Glutamatergic neuron (in vitro differentiated cells): ENCODE data around the gene HNMT. TPM values are rescaled to one million over a fixed set of nuclear protein-coding genes. Genes with fewer than 3 reads are reported as not detected.

Experiments used
- DNase-seq: peaks from one replicate; pipeline ENCODE4 v3.0.0; 2022
- H3K27ac Mint-ChIP-seq: one replicate; pipeline ENCODE4 v1.8.0; 2020; ENCODE audit warnings: mild to moderate bottlenecking, mixed read lengths, inconsistent platforms; ENCODE audit not compliant: unreplicated experiment
- H3K27me3 Mint-ChIP-seq: one replicate; pipeline ENCODE4 v1.8.0; 2020; ENCODE audit warnings: mild to moderate bottlenecking, moderate library complexity, mixed read lengths, inconsistent platforms; ENCODE audit not compliant: unreplicated experiment
- H3K36me3 Mint-ChIP-seq: one replicate; pipeline ENCODE4 v1.8.0; 2020; ENCODE audit warnings: mild to moderate bottlenecking, mixed read lengths, inconsistent platforms; ENCODE audit not compliant: unreplicated experiment
- H3K4me1 Mint-ChIP-seq: one replicate; pipeline ENCODE4 v1.8.0; 2020; ENCODE audit warnings: mild to moderate bottlenecking, low read depth, mixed read lengths, inconsistent platforms; ENCODE audit not compliant: unreplicated experiment
- H3K4me3 Mint-ChIP-seq: one replicate; pipeline ENCODE4 v1.8.0; 2020; ENCODE audit warnings: mild to moderate bottlenecking, mixed read lengths, inconsistent platforms; ENCODE audit not compliant: unreplicated experiment
- H3K9me3 Mint-ChIP-seq: one replicate; pipeline ENCODE4 v1.8.0; 2020; ENCODE audit warnings: mild to moderate bottlenecking, moderate library complexity, mixed read lengths, inconsistent platforms; ENCODE audit not compliant: unreplicated experiment
- CTCF ChIP-seq: fragments of 200-600 bp; sonication (generic); IDR thresholded peaks from one replicate; pipeline ENCODE4 v1.5.0; 2021; ENCODE audit not compliant: partially characterized antibody, unreplicated experiment
- total RNA-seq: library from RNA; stranded (reverse); fragmentation: NEBNext Ultra II Directional; extraction: Animal tissue kit (Norgen Biotek cat#: 25700); gene quantifications from one replicate; pipeline ENCODE4 v1.2.1, GENCODE V29; 2021; ENCODE audit not compliant: unreplicated experiment

The HNMT gene
- total RNA-seq, 1 donor from 2014 or later: not detected

- Mint-ChIP-seq H3K27ac (no peak overlapping the region), H3K9me3 (no peaks in the 10 kb centered on the region), H3K4me3 (no peak overlapping the region), H3K27me3 (no peaks in the 10 kb centered on the region), H3K4me1 (peaks cover 5% of the 10 kb centered on the region), H3K36me3 (no peaks in the 10 kb centered on the region)
- no peak for DNase-seq
- no peak for TF ChIP-seq CTCF
These were observed 36.4 kb upstream of the HNMT start for GRCh38 chr2:137927846-137928245.

- DNase-seq: no peak
- H3K27ac Mint-ChIP-seq: no peak overlapping the region
- peaks cover 5% of the 10 kb centered on the region for H3K4me1 Mint-ChIP-seq
- no peaks in the 10 kb centered on the region for H3K27me3 Mint-ChIP-seq
- H3K36me3 Mint-ChIP-seq: no peaks in the 10 kb centered on the region
- no peak for TF ChIP-seq CTCF
- no peak overlapping the region for H3K4me3 Mint-ChIP-seq
- H3K9me3 Mint-ChIP-seq: no peaks in the 10 kb centered on the region
These were observed 35.4 kb upstream of the HNMT start for GRCh38 chr2:137928547-137929518.

- Mint-ChIP-seq H3K9me3 (no peaks in the 10 kb centered on the region), H3K27me3 (no peaks in the 10 kb centered on the region), H3K4me3 (no peak overlapping the region), H3K36me3 (no peaks in the 10 kb centered on the region), H3K4me1 (peaks cover 5% of the 10 kb centered on the region), H3K27ac (no peak overlapping the region)
- no peak for TF ChIP-seq CTCF
- no peak for DNase-seq
These were observed 34.8 kb upstream of the HNMT start for GRCh38 chr2:137929519-137929916.

GRCh38 chr2:137930146-137930545, 34.1 kb upstream of the HNMT start:
- H3K36me3 Mint-ChIP-seq: no peaks in the 10 kb centered on the region
- no peaks in the 10 kb centered on the region for H3K9me3 Mint-ChIP-seq
- TF ChIP-seq CTCF: no peak
- DNase-seq: no peak
- no peaks in the 10 kb centered on the region for H3K27me3 Mint-ChIP-seq
- no peak overlapping the region for H3K27ac Mint-ChIP-seq
- H3K4me3 Mint-ChIP-seq: no peak overlapping the region
- H3K4me1 Mint-ChIP-seq: peaks cover 5% of the 10 kb centered on the region

- Mint-ChIP-seq H3K36me3 (no peaks in the 10 kb centered on the region), H3K4me3 (no peak overlapping the region), H3K27me3 (no peaks in the 10 kb centered on the region), H3K9me3 (peaks cover 2% of the 10 kb centered on the region), H3K27ac (no peak overlapping the region), H3K4me1 (peaks cover 4% of the 10 kb centered on the region)
- no peak for DNase-seq
- TF ChIP-seq CTCF: no peak
These were observed 28.7 kb upstream of the HNMT start for GRCh38 chr2:137935591-137935990.
